Midbrain (tissue), 1 donor: ENCODE data around the gene RND2.
A peak's percentile ranks its signal among the peaks of the same experiment; 100 is the strongest.

Source experiments
- DNase-seq: peaks from one replicate; lab custom pipeline; 2025; lab: John Stamatoyannopoulos, UW

Gene RND2

GRCh38 chr17:43006639-43007551 is 18.1 kb upstream of the RND2 start, which contains the start of gene IFI35:
Gene IFI35, plus strand, starts transcription at chr17:43006784. Its CDS starts 164 bp downstream, at chr17:43006948.
- peak; percentile 76 for DNase-seq

DNA sequence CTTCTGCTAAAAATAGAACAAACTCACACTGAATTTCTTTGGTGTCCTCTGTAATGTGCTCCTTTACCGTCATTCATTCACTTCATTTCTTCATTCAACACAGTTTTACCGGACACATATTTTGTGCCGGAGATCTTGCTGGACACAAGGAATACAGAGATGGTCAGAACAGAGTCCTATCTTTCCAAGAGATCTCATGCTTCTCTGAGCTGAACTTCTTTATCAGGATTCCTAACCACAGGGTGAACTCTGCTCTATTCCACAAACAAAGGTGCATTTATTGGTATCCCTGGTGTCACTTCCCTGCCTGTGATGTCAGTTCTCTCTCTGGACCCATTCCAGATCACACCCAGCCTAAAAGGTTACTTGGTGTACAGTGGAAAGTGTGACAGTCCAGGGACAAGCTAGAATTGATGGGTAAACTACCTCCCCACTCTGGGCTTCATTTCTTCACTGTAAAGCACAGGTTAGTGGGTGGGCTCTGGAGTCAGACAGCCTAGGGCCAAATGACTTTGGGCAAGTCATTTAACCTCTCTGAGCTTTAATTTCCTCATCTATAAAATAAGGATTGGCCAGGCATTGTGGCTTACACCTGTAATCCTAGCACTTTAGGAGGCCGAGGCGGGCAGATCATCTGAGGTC is 14.2 kb upstream of the RND2 start:
- DNase-seq = no peak

GRCh38 chr17:43011728-43012472 is 13.1 kb upstream of the RND2 start:
- no peak for DNase-seq

DNA sequence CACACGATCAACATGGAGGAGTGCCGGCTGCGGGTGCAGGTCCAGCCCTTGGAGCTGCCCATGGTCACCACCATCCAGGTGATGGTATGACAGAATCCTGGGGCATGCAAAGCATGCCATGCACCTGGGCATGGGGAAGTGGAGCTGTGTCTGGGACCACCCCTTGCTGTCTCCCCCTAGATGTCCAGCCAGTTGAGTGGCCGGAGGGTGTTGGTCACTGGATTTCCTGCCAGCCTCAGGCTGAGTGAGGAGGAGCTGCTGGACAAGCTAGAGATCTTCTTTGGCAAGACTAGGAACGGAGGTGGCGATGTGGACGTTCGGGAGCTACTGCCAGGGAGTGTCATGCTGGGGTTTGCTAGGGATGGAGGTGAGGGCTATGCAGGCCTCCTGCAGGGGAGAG is 11.7 kb upstream of the RND2 start:
- DNase-seq = no peak

GRCh38 chr17:43014020-43014648 is 10.9 kb upstream of the RND2 start:
- no peak for DNase-seq

DNA sequence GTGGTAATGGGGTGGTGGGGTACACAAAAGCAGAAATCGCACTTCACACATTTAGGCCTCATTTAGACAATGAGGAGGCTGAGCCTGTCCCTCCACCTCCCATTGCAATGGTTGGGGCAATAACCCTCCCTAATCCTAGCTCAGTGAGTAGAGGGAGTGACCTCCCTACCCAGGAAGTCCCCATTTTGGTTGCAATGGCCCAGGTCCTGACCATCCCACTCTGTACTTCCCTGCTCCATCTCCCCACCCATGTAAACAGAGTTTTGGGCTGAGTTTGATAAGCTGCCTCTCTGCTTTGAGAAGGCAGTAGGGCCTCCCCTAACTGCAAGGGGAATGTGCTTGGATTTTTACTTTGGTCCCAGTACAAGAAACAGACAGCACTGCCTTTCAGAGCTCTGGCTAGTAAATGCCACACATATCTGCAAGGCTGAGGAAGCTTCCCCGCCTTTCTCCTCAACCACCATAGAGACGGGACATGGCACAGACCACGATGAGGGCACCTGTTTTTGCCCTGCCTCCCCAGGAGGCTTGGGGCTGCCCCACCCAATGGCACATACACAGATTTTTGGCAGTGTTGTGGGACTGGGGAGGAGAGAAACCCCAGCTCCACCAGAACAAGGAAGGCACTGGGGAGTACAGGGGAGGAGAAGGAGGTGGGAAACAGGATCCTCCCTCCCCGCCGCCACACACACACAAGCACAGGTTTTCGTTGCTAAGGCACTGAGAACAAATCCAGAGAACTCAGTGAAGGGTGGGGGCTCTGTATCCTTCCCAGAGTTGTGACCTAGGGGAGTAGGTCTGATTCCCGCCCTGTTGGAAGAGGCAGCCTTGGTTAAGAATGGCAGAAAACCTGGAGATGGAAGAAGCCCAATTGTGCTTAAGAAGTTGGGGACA is 10.1 kb upstream of the RND2 start:
- DNase-seq = no peak

DNA sequence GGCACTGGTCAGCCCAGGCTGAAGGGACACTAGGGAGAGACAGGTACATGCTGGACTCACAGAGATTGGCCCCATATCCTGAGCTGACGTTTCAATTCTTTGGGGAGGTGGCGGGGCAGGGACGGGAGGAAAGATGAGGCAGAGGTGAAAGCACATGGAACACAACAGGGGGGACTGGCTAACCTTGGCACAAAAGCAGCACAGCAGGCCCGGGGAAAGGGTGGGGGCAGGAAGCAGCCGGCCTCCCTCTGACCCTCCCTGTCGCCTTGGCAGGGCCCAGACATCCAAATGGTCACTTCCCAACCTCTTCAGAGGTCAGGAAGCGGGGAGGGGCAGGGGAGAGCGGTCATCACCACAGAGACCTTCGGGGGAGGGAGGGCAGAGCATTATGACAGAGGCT is 9.5 kb upstream of the RND2 start:
- DNase-seq = no peak

- DNase-seq = no peak
Observed at GRCh38 chr17:43016216-43016615, 8.8 kb upstream of the RND2 start.

GRCh38 chr17:43018008-43018853 is 6.8 kb upstream of the RND2 start:
- DNase-seq = peak; percentile 10

GRCh38 chr17:43018932-43019331 is 6.1 kb upstream of the RND2 start:
- no peak for DNase-seq

DNA sequence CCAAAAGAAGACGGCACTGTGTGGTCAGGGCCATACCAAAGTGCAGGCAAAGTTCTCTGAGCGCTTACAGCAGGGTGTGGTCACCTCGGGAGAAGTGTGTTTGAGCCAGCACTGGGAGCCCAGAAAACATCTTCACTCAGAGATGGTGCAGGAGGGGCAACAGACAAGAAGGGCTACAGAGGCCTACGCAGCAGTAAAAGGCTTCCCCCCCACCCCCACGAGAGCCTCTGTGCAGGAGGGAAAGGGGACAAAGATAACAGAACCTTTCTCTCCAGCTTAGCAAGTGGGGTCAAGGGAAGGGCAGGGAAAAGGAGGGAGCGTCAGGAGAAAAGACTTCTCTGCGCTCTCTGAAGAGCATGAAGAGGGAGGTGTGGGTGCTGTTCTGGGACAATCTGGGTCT is 5.6 kb upstream of the RND2 start:
- no peak for DNase-seq

DNA sequence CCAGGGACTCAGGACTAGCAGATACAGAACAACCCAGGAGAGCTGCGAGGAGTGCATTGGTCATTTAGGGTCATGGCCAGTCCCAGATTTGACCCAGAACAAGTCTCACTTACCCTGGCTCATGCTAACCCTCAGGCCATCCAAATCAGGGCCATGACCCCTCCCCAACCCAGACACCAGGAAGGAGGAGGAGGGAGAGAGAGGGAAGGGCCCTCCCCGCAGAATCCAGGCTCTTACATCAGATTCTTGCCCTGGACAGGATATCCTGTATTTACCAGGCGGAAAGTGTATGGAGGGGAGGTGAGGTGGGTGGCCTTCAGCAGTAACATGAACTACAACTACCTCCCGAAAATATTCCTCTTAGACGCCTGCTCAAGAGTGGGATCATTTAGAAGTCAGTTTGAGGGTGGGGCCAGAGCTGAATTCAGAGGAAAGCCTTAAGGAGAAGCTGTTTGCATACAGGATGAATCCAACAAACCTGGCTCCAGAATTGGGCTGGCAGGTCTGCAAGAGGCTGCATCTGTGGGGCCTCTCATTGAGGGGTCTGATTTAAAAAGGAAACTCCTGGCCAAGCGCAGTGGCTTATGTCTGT is 4.9 kb upstream of the RND2 start:
- DNase-seq = no peak

- no peak for DNase-seq
Observed at GRCh38 chr17:43020789-43021740, 4.0 kb upstream of the RND2 start.

- DNase-seq = peak; percentile 69
Observed at GRCh38 chr17:43021741-43022512, 3.1 kb upstream of the RND2 start, which contains the start of gene VAT1. Gene VAT1, minus strand, starts transcription at chr17:43022385. Its CDS starts 63 bp downstream, at chr17:43022322.

DNA sequence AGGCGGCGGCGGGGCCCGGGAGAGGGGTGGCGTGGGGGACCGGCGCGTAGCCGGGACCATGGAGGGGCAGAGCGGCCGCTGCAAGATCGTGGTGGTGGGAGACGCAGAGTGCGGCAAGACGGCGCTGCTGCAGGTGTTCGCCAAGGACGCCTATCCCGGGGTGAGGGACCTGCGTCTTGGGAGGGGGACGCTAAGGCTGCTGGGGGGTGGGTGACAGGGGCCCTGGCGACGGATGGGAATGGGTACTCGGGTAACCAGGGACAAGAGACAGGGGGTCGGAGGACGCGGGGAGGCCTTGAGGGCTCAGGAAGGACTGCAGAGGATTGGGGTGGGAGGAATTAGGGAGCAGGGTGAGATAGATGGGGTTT is 243 bp downstream of the RND2 start:
- no peak for DNase-seq

DNA sequence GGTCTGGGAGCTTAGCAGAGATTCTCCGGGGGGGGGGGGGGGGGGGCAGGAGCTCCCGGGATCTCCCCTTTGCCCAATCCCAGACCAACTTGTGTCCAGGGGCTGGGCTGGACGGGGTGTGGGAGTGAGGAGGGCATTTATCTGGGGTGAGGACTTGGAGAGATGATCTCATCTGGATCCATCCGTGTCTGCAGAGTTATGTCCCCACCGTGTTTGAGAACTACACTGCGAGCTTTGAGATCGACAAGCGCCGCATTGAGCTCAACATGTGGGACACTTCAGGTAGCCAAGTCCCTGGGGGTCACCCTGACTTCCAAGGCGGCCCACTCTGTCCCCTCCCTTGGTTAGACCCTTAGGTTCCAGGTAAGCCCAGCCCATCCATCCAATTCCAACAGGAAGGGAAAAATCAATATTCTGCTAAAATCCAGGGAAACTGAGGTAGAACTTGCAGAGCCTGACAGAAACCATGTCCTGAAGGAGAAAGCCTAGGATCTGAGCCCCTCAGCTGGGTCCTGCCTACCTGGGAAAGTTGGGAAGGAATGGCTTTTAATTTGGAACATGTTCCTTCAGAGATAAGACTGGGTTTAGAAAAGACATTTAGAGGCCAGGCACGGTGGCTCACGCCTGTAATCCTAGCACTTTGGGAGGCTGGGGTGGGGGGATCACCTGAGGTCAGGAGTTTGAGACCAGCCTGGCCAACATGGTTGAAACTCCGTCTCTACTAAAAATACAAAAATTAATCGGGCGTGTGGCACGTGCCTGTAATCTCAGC is 921 bp downstream of the RND2 start:
- DNase-seq = no peak

- no peak for DNase-seq
Observed at GRCh38 chr17:43026595-43026994, 1.6 kb downstream of the RND2 start.
